Osteocyte (in vitro differentiated cells): ENCODE measurements around the gene TBC1D5. TPM values are rescaled to one million over a fixed set of nuclear protein-coding genes. Genes with fewer than 3 reads are reported as not detected.

Source experiments
- DNase-seq: peaks from one replicate; pipeline ENCODE4 v3.0.0; 2021; ENCODE audit warnings: mixed read lengths; ENCODE audit not compliant: unreplicated experiment; ENCODE audit errors: extremely low spot score
- H3K27ac Mint-ChIP-seq: one replicate; pipeline ENCODE4 v1.8.0; 2021; ENCODE audit warnings: mild to moderate bottlenecking, mixed read lengths; ENCODE audit not compliant: unreplicated experiment
- H3K27me3 Mint-ChIP-seq: one replicate; pipeline ENCODE4 v1.8.0; 2021; ENCODE audit warnings: mixed read lengths; ENCODE audit not compliant: unreplicated experiment
- H3K36me3 Mint-ChIP-seq: one replicate; pipeline ENCODE4 v1.8.0; 2021; ENCODE audit warnings: mixed read lengths; ENCODE audit not compliant: unreplicated experiment
- H3K4me1 Mint-ChIP-seq: one replicate; pipeline ENCODE4 v1.8.0; 2021; ENCODE audit warnings: mixed read lengths; ENCODE audit not compliant: unreplicated experiment
- H3K4me3 Mint-ChIP-seq: one replicate; pipeline ENCODE4 v1.8.0; 2021; ENCODE audit warnings: mild to moderate bottlenecking, moderate library complexity, mixed read lengths; ENCODE audit not compliant: unreplicated experiment
- H3K9me3 Mint-ChIP-seq: one replicate; pipeline ENCODE4 v1.8.0; 2021; ENCODE audit warnings: mixed read lengths; ENCODE audit not compliant: unreplicated experiment
- CTCF ChIP-seq: fragments of 200-600 bp; sonication (generic); IDR thresholded peaks from 2 replicates; pipeline ENCODE4 v1.5.0; 2021; ENCODE audit warnings: antibody characterized with exemption, mild to moderate bottlenecking, moderate library complexity
- total RNA-seq: library from RNA; stranded (reverse); gene quantifications from 2 replicates; pipeline ENCODE4 v1.2.1, GENCODE V29; 2021

The TBC1D5 gene
- total RNA-seq, 1 donor from 2014 or later: 69.2 TPM

GRCh38 chr3:17674082-17674686 lies 68.2 kb downstream of the TBC1D5 start:
- DNase-seq: no peak
- Mint-ChIP-seq H3K4me1 (peaks cover 9% of the 10 kb centered on the region), H3K36me3 (no peaks in the 10 kb centered on the region), H3K27ac (no peak overlapping the region), H3K27me3 (no peaks in the 10 kb centered on the region), H3K4me3 (no peak overlapping the region), H3K9me3 (no peaks in the 10 kb centered on the region)
- no peak for TF ChIP-seq CTCF

GRCh38 chr3:17672506-17672905 lies 69.9 kb downstream of the TBC1D5 start:
- H3K4me3 Mint-ChIP-seq: no peak overlapping the region
- TF ChIP-seq CTCF: no peak
- H3K27ac Mint-ChIP-seq: peak overlapping the region; percentile 18
- no peaks in the 10 kb centered on the region for H3K36me3 Mint-ChIP-seq
- peaks cover 9% of the 10 kb centered on the region for H3K4me1 Mint-ChIP-seq
- no peak for DNase-seq
- no peaks in the 10 kb centered on the region for H3K9me3 Mint-ChIP-seq
- no peaks in the 10 kb centered on the region for H3K27me3 Mint-ChIP-seq

- Mint-ChIP-seq H3K4me3 (no peak overlapping the region), H3K27me3 (no peaks in the 10 kb centered on the region), H3K27ac (no peak overlapping the region), H3K36me3 (no peaks in the 10 kb centered on the region), H3K4me1 (peaks cover 9% of the 10 kb centered on the region), H3K9me3 (no peaks in the 10 kb centered on the region)
- no peak for DNase-seq
- TF ChIP-seq CTCF: no peak
Observed at GRCh38 chr3:17670749-17671148, 71.7 kb downstream of the TBC1D5 start.

- H3K9me3 Mint-ChIP-seq: no peaks in the 10 kb centered on the region
- H3K36me3 Mint-ChIP-seq: no peaks in the 10 kb centered on the region
- no peaks in the 10 kb centered on the region for H3K27me3 Mint-ChIP-seq
- H3K4me3 Mint-ChIP-seq: no peak overlapping the region
- no peaks in the 10 kb centered on the region for H3K4me1 Mint-ChIP-seq
- no peak for TF ChIP-seq CTCF
- DNase-seq: no peak
- no peak overlapping the region for H3K27ac Mint-ChIP-seq
Observed at GRCh38 chr3:17664923-17665322, 77.5 kb downstream of the TBC1D5 start.

GRCh38 chr3:17656264-17656663 lies 86.2 kb downstream of the TBC1D5 start:
- no peak overlapping the region for H3K27ac Mint-ChIP-seq
- H3K4me1 Mint-ChIP-seq: no peaks in the 10 kb centered on the region
- DNase-seq: no peak
- H3K4me3 Mint-ChIP-seq: no peak overlapping the region
- TF ChIP-seq CTCF: no peak
- no peaks in the 10 kb centered on the region for H3K27me3 Mint-ChIP-seq
- H3K9me3 Mint-ChIP-seq: no peaks in the 10 kb centered on the region
- peaks cover 3% of the 10 kb centered on the region for H3K36me3 Mint-ChIP-seq
